Measurements from ENCODE around the gene STAM.
"Not testable (repeated sequence)": the region's sequence is repeated elsewhere in the genome, so short reads cannot be mapped to it uniquely, and the experiment has no call there.

The STAM gene

GRCh38 chr10:17626656-17627055 lies 17.3 kb upstream of the STAM start:
- in situ Hi-C loops (cut with HindIII; ENCODE audit: low pct_unique_long_range_greater_than_20kb, low sequenced_read_pairs) = no loop called here
- TF ChIP-seq JUND (IDR thresholded peaks at IDR 0.05; ENCODE audit: low read depth) = no peak
- DNase-seq (ENCODE audit: low read depth in 1 of 2, low spot score in 1 of 2) = no peak

DNA sequence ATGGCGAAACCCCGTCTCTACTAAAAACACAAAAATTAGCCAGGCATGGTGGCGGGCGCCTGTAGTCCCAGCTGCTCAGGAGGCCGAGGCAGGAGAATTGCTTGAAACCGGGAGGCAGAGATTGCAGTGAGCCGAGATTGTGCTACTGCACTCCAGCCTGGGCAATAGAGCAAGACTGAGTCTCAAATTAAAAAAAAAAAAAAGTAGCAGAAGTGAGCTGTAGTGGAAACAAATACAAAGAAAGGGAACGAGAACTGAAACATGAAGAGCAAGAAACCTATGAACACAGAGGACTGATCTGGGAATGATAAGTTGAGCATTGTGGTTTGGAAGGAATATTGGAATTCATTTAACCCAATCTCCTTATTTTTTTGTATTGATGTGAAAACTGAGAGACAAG lies 11.4 kb upstream of the STAM start:
- DNase-seq (ENCODE audit: low read depth in 1 of 2, low spot score in 1 of 2); in situ Hi-C loops (cut with HindIII; ENCODE audit: low pct_unique_long_range_greater_than_20kb, low sequenced_read_pairs): not testable (repeated sequence)

GRCh38 chr10:17633353-17633752 lies 10.6 kb upstream of the STAM start:
- no peak for DNase-seq (ENCODE audit: low read depth in 1 of 2, low spot score in 1 of 2)
- no peak for TF ChIP-seq JUND (IDR thresholded peaks at IDR 0.05; ENCODE audit: low read depth)
- in situ Hi-C loops (cut with HindIII; ENCODE audit: low pct_unique_long_range_greater_than_20kb, low sequenced_read_pairs) = no loop called here

DNA sequence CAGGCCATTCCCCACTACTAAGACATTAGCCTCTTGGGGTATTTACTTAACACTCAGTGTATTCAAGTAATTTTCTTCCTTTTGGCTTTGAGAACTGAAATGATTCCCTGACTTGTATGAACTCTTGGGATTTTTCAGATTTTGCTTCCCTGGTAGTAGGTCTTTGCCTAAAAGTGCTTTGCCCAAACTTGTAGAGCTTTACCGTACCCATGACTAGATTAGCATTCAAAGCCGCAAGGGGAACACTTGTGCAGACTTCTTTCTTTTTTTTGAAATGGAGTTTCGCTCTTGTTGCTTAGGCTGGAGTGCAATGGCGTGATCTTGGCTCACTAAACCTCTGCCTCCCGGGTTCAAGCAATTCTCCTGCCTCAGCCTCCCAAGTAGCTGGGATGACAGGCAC lies 6.1 kb upstream of the STAM start:
- DNase-seq (ENCODE audit: low read depth in 1 of 2, low spot score in 1 of 2) = no peak
- TF ChIP-seq JUND (IDR thresholded peaks at IDR 0.05; ENCODE audit: low read depth) = no peak
- in situ Hi-C loops (cut with HindIII; ENCODE audit: low pct_unique_long_range_greater_than_20kb, low sequenced_read_pairs) = no loop called here

DNA sequence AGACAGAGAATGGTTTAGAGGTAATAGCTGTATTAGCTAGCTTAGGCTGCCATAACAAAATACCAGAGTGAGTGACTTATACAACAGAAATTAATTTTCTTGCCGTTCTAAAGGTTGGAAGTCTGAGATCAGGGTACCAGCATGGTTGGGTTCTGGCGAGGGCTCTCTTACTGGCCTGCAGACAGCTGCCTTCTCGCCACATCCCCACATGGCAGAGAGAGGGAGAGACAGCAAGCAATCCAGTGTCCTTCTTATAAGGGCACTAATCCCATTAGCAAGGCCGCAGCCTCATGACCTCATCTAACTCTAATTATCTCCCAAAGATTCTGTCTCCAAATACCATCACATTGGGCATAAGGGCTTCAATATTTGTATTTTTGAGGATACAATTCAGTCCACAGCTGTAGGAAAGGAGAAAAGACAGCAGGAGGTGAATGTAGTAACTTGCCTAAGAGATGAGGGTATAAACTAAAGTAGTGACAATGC lies 3.6 kb upstream of the STAM start:
- in situ Hi-C loops (cut with HindIII; ENCODE audit: low pct_unique_long_range_greater_than_20kb, low sequenced_read_pairs) = no loop called here
- TF ChIP-seq JUND (IDR thresholded peaks at IDR 0.05; ENCODE audit: low read depth) = no peak
- DNase-seq (ENCODE audit: low read depth in 1 of 2, low spot score in 1 of 2) = no peak

- DNase-seq (ENCODE audit: low read depth in 1 of 2, low spot score in 1 of 2) = peak in 1 of 2 experiments; percentile 62
- in situ Hi-C loops (cut with HindIII; ENCODE audit: low pct_unique_long_range_greater_than_20kb, low sequenced_read_pairs) = no loop called here
- TF ChIP-seq JUND (IDR thresholded peaks at IDR 0.05; ENCODE audit: low read depth) = no peak
Observed at GRCh38 chr10:17643339-17643754, 604 bp upstream of the STAM start.

DNA sequence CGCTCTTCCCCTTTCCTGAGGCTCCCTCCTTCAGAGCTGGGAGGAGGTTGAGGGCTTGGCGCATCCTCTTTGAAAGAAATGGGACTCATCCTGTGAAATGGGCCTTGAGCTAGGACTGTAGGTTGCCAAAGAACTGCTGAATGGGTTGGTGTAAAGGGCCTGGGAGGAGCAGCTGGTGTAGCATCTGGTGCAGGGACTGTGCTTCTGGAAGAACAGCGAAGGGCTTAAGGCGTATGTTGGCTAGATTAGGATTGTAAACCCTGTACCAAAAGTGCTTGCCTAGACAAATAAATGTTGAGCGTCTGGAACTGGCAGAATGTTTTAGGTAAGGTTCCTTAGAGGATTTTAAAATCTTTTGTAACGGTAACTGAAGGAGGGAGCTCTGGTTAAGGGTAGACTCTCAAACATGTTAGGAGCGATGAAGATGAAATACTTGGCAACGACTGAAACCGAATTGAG lies 563 bp downstream of the STAM start:
- in situ Hi-C loops (cut with HindIII; ENCODE audit: low pct_unique_long_range_greater_than_20kb, low sequenced_read_pairs) = no loop called here

DNA sequence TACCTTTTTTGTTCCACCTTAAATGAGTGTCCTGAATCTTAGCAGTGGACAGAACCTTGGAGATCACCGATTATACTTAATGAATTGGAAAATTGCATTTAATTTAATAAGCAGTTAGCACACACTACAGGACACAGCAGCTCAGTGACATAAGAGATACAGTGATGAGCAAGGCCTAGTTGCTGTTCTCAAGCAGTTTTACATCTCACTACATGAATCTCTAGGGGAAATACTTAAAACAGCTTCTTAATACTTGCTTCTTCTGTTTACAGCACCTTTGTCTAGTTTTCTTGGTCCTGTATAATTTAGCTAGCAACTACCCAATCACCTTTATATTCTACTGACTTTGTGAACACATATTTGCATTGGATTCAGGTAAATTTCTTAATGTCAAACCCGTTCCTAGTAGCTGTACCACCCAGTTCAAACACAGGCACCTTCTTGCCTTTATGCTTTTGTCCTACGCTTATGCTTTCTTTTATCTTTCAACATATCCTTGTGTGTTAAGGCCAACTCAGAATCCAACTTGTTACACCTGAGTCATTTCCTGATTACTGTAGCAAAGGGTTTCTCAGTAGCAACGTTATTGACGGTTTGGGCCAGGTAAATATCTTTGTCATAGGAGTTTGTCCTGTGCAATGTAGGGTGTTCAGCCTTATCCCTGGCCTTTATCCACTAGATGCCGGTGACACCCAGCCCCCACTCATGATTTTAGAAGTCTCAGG lies 1.8 kb downstream of the STAM start:
- in situ Hi-C loops (cut with HindIII; ENCODE audit: low pct_unique_long_range_greater_than_20kb, low sequenced_read_pairs) = no loop called here
- no peak for TF ChIP-seq JUND (IDR thresholded peaks at IDR 0.05; ENCODE audit: low read depth)
- DNase-seq (ENCODE audit: low read depth in 1 of 2, low spot score in 1 of 2) = no peak

More for the DNA sequence above, 563 bp downstream of the STAM start:
- no peak for TF ChIP-seq JUND (IDR thresholded peaks at IDR 0.05; ENCODE audit: low read depth)
- DNase-seq (ENCODE audit: low read depth in 1 of 2, low spot score in 1 of 2) = peak in 1 of 2 experiments; percentile 15

DNA sequence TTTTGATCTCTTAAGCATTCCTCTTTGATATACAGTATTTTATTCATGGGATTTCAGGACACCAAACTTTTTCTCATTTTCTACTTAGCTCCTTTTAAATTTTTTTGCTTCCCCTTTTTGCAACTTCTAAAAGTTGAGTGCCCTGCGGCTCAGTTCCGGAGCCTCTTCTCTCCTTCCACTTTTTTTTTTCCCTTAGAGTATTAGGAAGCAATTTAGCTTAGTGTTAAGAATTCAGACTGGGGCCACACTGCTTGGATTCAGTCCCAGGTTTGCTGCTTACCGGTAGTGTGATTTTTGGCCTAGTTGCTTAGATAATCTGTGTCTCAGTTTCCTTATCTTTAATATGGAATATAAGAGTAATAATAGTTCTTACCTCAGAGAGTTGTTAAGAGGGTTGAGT lies 3.4 kb downstream of the STAM start:
- in situ Hi-C loops (cut with HindIII; ENCODE audit: low pct_unique_long_range_greater_than_20kb, low sequenced_read_pairs) = no loop called here
- no peak for TF ChIP-seq JUND (IDR thresholded peaks at IDR 0.05; ENCODE audit: low read depth)
- no peak for DNase-seq (ENCODE audit: low read depth in 1 of 2, low spot score in 1 of 2)

- in situ Hi-C loops (cut with HindIII; ENCODE audit: low pct_unique_long_range_greater_than_20kb, low sequenced_read_pairs) = no loop called here
- TF ChIP-seq JUND (IDR thresholded peaks at IDR 0.05; ENCODE audit: low read depth) = no peak
- DNase-seq (ENCODE audit: low read depth in 1 of 2, low spot score in 1 of 2) = no peak
Observed at GRCh38 chr10:17648243-17649035, 4.5 kb downstream of the STAM start.

DNA sequence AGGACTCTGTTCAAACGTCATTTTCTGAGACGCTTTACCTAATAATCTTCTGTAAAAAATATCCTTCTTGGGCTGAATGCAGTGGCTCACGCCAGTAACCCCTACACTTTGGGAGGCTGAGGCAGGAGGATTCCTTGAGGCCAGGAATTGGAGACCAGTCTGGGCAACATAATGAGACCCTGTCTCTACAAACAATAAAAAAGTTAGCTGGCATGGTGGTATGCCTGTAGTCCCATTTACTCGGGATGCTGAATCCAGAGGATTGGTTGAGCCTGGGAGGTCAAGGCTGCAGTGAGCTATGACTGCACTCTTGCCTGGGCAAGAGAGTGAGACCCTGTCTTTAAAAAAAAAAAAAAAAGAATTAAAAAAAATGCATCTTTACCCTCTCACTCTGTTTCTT lies 5.1 kb downstream of the STAM start:
- DNase-seq (ENCODE audit: low read depth in 1 of 2, low spot score in 1 of 2) = no peak
- in situ Hi-C loops (cut with HindIII; ENCODE audit: low pct_unique_long_range_greater_than_20kb, low sequenced_read_pairs) = no loop called here

GRCh38 chr10:17649836-17650235 lies 5.9 kb downstream of the STAM start:
- DNase-seq (ENCODE audit: low read depth in 1 of 2, low spot score in 1 of 2) = no peak
- in situ Hi-C loops (cut with HindIII; ENCODE audit: low pct_unique_long_range_greater_than_20kb, low sequenced_read_pairs) = no loop called here
- TF ChIP-seq JUND (IDR thresholded peaks at IDR 0.05; ENCODE audit: low read depth) = no peak

More for the DNA sequence above, 5.1 kb downstream of the STAM start:
- no peak for TF ChIP-seq JUND (IDR thresholded peaks at IDR 0.05; ENCODE audit: low read depth)

DNA sequence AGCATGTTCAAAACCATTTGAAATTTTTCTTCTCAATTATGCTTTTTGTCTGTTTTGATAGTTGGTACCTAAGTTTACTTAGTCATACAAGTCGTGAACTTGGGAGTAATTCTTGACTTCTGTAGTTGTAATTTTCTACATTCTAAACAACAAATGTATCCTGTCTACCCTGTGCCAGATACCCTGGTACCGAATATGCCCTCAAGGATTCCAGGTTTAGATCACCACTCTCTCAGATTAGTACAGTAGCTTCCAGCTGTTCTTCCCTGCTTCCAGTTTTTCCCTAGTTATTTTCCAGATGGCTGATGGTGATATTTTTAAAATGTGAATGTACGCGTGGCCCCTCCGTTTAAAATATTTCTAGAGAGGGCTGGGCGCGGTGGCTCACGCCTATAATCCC lies 6.5 kb downstream of the STAM start:
- no peak for TF ChIP-seq JUND (IDR thresholded peaks at IDR 0.05; ENCODE audit: low read depth)
- in situ Hi-C loops (cut with HindIII; ENCODE audit: low pct_unique_long_range_greater_than_20kb, low sequenced_read_pairs) = no loop called here
- DNase-seq (ENCODE audit: low read depth in 1 of 2, low spot score in 1 of 2) = no peak

Data from T47D (cell line).